CD4-positive, alpha-beta T cell treated with Interleukin-17A for 1 hour (primary cell): Measurements from ENCODE around the gene PDE4D.

Experiments used
- DNase-seq: peaks from one replicate; pipeline ENCODE4 v3.0.0-alpha.2; 2020

The PDE4D gene

GRCh38 chr5:59542306-59542705 is 351.2 kb downstream of the PDE4D start:
- DNase-seq, result no peak

GRCh38 chr5:59540366-59540765 is 353.2 kb downstream of the PDE4D start:
- DNase-seq, result no peak

GRCh38 chr5:59538750-59539121 is 354.8 kb downstream of the PDE4D start:
- DNase-seq, result no peak

GRCh38 chr5:59537961-59538749 is 355.4 kb downstream of the PDE4D start:
- DNase-seq, result no peak

GRCh38 chr5:59536875-59537274 is 356.7 kb downstream of the PDE4D start:
- no peak for DNase-seq

GRCh38 chr5:59535561-59535960 is 358.0 kb downstream of the PDE4D start:
- no peak for DNase-seq

GRCh38 chr5:59533730-59534108 is 359.8 kb downstream of the PDE4D start:
- no peak for DNase-seq

- no peak for DNase-seq
These were observed 360.4 kb downstream of the PDE4D start for GRCh38 chr5:59532979-59533729.

GRCh38 chr5:59529239-59529638 is 364.3 kb downstream of the PDE4D start:
- DNase-seq, result no peak

- DNase-seq, result no peak
These were observed 365.2 kb downstream of the PDE4D start for GRCh38 chr5:59528202-59528862.

GRCh38 chr5:59525957-59526356 is 367.6 kb downstream of the PDE4D start:
- DNase-seq, result no peak

- DNase-seq, result no peak
These were observed 368.2 kb downstream of the PDE4D start for GRCh38 chr5:59525311-59525710.

- no peak for DNase-seq
These were observed 371.2 kb downstream of the PDE4D start for GRCh38 chr5:59522201-59522831.

GRCh38 chr5:59521476-59521875 is 372.1 kb downstream of the PDE4D start:
- no peak for DNase-seq

GRCh38 chr5:59519338-59519737 is 374.2 kb downstream of the PDE4D start:
- no peak for DNase-seq

GRCh38 chr5:59517926-59518585 is 375.5 kb downstream of the PDE4D start:
- DNase-seq, result no peak

GRCh38 chr5:59516161-59516560 is 377.4 kb downstream of the PDE4D start:
- DNase-seq, result no peak

GRCh38 chr5:59506285-59506877 is 387.1 kb downstream of the PDE4D start:
- DNase-seq, result no peak

GRCh38 chr5:59504043-59504442 is 389.5 kb downstream of the PDE4D start:
- no peak for DNase-seq

- no peak for DNase-seq
These were observed 390.3 kb downstream of the PDE4D start for GRCh38 chr5:59503220-59503619.

- no peak for DNase-seq
These were observed 392.2 kb downstream of the PDE4D start for GRCh38 chr5:59501316-59501715.

GRCh38 chr5:59500014-59500413 is 393.5 kb downstream of the PDE4D start:
- DNase-seq, result no peak
